ENCODE results near the gene RB1.

RB1 gene

GRCh38 chr13:48377857-48378256, 74.3 kb downstream of the RB1 start:
- no peak overlapping the region for H3K4me3 ChIP-seq (ENCODE audit: low read depth, low read length)
- no peak for DNase-seq (ENCODE audit: low read depth)
- TF ChIP-seq, protein P1, sequence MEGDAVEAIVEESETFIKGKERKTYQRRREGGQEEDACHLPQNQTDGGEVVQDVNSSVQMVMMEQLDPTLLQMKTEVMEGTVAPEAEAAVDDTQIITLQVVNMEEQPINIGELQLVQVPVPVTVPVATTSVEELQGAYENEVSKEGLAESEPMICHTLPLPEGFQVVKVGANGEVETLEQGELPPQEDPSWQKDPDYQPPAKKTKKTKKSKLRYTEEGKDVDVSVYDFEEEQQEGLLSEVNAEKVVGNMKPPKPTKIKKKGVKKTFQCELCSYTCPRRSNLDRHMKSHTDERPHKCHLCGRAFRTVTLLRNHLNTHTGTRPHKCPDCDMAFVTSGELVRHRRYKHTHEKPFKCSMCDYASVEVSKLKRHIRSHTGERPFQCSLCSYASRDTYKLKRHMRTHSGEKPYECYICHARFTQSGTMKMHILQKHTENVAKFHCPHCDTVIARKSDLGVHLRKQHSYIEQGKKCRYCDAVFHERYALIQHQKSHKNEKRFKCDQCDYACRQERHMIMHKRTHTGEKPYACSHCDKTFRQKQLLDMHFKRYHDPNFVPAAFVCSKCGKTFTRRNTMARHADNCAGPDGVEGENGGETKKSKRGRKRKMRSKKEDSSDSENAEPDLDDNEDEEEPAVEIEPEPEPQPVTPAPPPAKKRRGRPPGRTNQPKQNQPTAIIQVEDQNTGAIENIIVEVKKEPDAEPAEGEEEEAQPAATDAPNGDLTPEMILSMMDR (conservative IDR thresholded peaks at IDR 0.05; ENCODE audit: low read depth, low read length): no peak

GRCh38 chr13:48380581-48380980, 77.0 kb downstream of the RB1 start:
- H3K4me3 ChIP-seq (ENCODE audit: low read depth, low read length): no peak overlapping the region
- no peak for DNase-seq (ENCODE audit: low read depth)
- TF ChIP-seq, protein P1 (conservative IDR thresholded peaks at IDR 0.05; ENCODE audit: low read depth, low read length): no peak

- H3K4me3 ChIP-seq (ENCODE audit: low read depth, low read length): no peak overlapping the region
- no peak for DNase-seq (ENCODE audit: low read depth)
- TF ChIP-seq, protein P1 (conservative IDR thresholded peaks at IDR 0.05; ENCODE audit: low read depth, low read length): no peak
These were observed 79.8 kb downstream of the RB1 start for GRCh38 chr13:48383384-48383783.

- TF ChIP-seq, protein P1 (conservative IDR thresholded peaks at IDR 0.05; ENCODE audit: low read depth, low read length): no peak
- no peak for DNase-seq (ENCODE audit: low read depth)
- no peak overlapping the region for H3K4me3 ChIP-seq (ENCODE audit: low read depth, low read length)
These were observed 83.3 kb downstream of the RB1 start for GRCh38 chr13:48386816-48387215.

GRCh38 chr13:48391257-48391656, 87.7 kb downstream of the RB1 start:
- no peak for DNase-seq (ENCODE audit: low read depth)
- TF ChIP-seq, protein P1 (conservative IDR thresholded peaks at IDR 0.05; ENCODE audit: low read depth, low read length): no peak
- no peak overlapping the region for H3K4me3 ChIP-seq (ENCODE audit: low read depth, low read length)

DNA sequence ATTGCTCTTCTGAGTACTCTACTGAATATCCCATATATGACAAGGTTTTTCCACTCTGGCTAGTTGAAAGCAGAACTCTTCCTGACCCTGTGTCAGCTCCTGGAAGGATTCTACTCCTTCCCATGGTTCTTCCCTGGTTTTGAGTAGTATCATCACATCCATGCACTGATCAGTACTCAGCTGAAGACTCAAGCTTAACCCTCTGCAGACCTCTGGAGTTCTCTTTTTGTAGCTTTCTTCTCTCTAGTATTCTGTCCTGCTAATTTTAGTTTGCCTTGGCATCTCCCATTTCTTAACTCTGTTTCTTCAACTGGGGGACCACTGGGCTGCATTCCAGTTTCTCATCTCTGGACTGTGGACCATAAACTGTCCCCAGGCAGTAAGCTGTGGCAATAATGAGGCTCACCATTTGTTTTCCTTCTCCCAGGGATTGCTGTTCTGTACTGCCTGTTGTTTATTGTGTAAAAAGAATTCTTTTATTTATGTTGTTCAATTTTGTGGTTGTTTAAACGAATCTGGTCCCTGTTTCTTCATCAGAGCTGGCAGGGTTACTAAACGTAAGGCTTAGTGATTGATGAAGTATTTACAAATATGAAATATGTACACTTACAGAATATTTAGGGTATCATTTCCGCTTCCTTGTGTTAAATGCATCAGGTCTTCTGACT, 89.6 kb downstream of the RB1 start:
- no peak overlapping the region for H3K4me3 ChIP-seq (ENCODE audit: low read depth, low read length)
- DNase-seq (ENCODE audit: low read depth): no peak
- TF ChIP-seq, protein P1 (conservative IDR thresholded peaks at IDR 0.05; ENCODE audit: low read depth, low read length): no peak

- no peak for DNase-seq (ENCODE audit: low read depth)
- TF ChIP-seq, protein P1 (conservative IDR thresholded peaks at IDR 0.05; ENCODE audit: low read depth, low read length): no peak
- no peak overlapping the region for H3K4me3 ChIP-seq (ENCODE audit: low read depth, low read length)
These were observed 90.1 kb downstream of the RB1 start for GRCh38 chr13:48393698-48394085.

Measured in choroid plexus epithelial cell (primary cell).